Smooth muscle cell (in vitro differentiated cells): ENCODE measurements around the gene MAGI2. TPM values are rescaled to one million over a fixed set of nuclear protein-coding genes. Genes with fewer than 3 reads are reported as not detected.

Experiments used
- DNase-seq: peaks from one replicate; lab custom pipeline; 2025; ENCODE audit not compliant: unreplicated experiment; lab: John Stamatoyannopoulos, UW
- H2AFZ ChIP-seq: fragments of 200-600 bp; sonication (generic); 2 replicates; pipeline ENCODE4 v1.6.0; 2016; ENCODE audit warnings: antibody characterized with exemption, low read depth, mild to moderate bottlenecking
- H3F3A ChIP-seq: fragments of 200-600 bp; sonication (generic); 2 replicates; pipeline ENCODE4 v1.6.0; 2017; ENCODE audit warnings: antibody characterized with exemption, low read depth
- H3K27ac ChIP-seq: fragments of 200-600 bp; sonication (generic); 2 replicates; pipeline ENCODE4 v1.5.1; 2016; ENCODE audit warnings: low read depth, mild to moderate bottlenecking
- H3K27me3 ChIP-seq: fragments of 200-600 bp; sonication (generic); 2 replicates; pipeline ENCODE4 v1.6.1; 2016; ENCODE audit warnings: low read depth, mild to moderate bottlenecking
- H3K36me3 ChIP-seq: fragments of 200-600 bp; sonication (generic); 2 replicates; pipeline ENCODE4 v1.5.1; 2016; ENCODE audit warnings: low read depth
- H3K4me1 ChIP-seq: fragments of 200-600 bp; sonication (generic); 2 replicates; pipeline ENCODE4 v1.5.1; 2016; ENCODE audit warnings: low read depth
- H3K4me2 ChIP-seq: fragments of 200-600 bp; sonication (generic); 2 replicates; pipeline ENCODE4 v1.6.0; 2016; ENCODE audit warnings: mild to moderate bottlenecking
- H3K4me3 ChIP-seq: fragments of 200-600 bp; sonication (generic); 2 replicates; pipeline ENCODE4 v1.5.1; 2016; ENCODE audit warnings: mild to moderate bottlenecking
- H3K79me2 ChIP-seq: fragments of 200-600 bp; sonication (generic); 2 replicates; pipeline ENCODE4 v1.6.0; 2016; ENCODE audit warnings: low read depth, mild to moderate bottlenecking
- H3K9ac ChIP-seq: fragments of 200-600 bp; sonication (generic); 2 replicates; pipeline ENCODE4 v1.6.0; 2016; ENCODE audit warnings: low read depth
- H3K9me3 ChIP-seq: fragments of 200-600 bp; sonication (generic); replicated peaks from 2 replicates; pipeline ENCODE4 v1.5.1; 2016; ENCODE audit warnings: low read depth
- H4K20me1 ChIP-seq: fragments of 200-600 bp; sonication (generic); 2 replicates; pipeline ENCODE4 v1.6.0; 2016; ENCODE audit warnings: low read depth
- WGBS: methylation state at CpG from one replicate; pipeline ENCODE4 v1.1.7; 2016; ENCODE audit warnings: low lambda C conversion rate; 5-methylcytosine and 5-hydroxymethylcytosine counted together
- polyA plus RNA-seq: library from polyadenylated mRNA; unstranded; fragments of >200 nt; fragmentation: Nextera tagmentation; extraction: Ambion mirVana; gene quantifications from 2 replicates; pipeline ENCODE4 v1.2.1, GENCODE V29; 2016
- total RNA-seq: library from RNA; depleted of rRNA; stranded (reverse); fragments of >200 nt; gene quantifications from 2 replicates; pipeline ENCODE4 v1.2.3, GENCODE V29; 2014
- TF ChIP-seq, protein P1 (sequence below): fragments of 200-600 bp; sonication (generic); IDR thresholded peaks from 2 replicates; pipeline ENCODE4 v1.5.1; 2017; ENCODE audit warnings: borderline replicate concordance, mild to moderate bottlenecking, antibody characterized with exemption; ENCODE audit not compliant: insufficient read depth, poor library complexity, severe bottlenecking

Gene MAGI2
- total and polyA plus RNA-seq, 2 experiments from 2014 or later, result 3.4 to 10.7 TPM

- TF ChIP-seq, protein P1, sequence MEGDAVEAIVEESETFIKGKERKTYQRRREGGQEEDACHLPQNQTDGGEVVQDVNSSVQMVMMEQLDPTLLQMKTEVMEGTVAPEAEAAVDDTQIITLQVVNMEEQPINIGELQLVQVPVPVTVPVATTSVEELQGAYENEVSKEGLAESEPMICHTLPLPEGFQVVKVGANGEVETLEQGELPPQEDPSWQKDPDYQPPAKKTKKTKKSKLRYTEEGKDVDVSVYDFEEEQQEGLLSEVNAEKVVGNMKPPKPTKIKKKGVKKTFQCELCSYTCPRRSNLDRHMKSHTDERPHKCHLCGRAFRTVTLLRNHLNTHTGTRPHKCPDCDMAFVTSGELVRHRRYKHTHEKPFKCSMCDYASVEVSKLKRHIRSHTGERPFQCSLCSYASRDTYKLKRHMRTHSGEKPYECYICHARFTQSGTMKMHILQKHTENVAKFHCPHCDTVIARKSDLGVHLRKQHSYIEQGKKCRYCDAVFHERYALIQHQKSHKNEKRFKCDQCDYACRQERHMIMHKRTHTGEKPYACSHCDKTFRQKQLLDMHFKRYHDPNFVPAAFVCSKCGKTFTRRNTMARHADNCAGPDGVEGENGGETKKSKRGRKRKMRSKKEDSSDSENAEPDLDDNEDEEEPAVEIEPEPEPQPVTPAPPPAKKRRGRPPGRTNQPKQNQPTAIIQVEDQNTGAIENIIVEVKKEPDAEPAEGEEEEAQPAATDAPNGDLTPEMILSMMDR, result no peak
- H4K20me1 ChIP-seq, result no peaks in the 10 kb centered on the region
- no peaks in the 10 kb centered on the region for H3K79me2 ChIP-seq
- no peaks in the 10 kb centered on the region for H3K36me3 ChIP-seq
- DNase-seq, result no peak
- H3F3A ChIP-seq, result no peaks in the 10 kb centered on the region
- H3K4me3 ChIP-seq, result no peak overlapping the region
- no peaks in the 10 kb centered on the region for H3K27me3 ChIP-seq
- no peak overlapping the region for H2AFZ ChIP-seq
- 78% methylated on average over 1 of the region's 1 CpG for WGBS
- H3K4me1 ChIP-seq, result no peaks in the 10 kb centered on the region
- no peak overlapping the region for H3K4me2 ChIP-seq
- H3K27ac ChIP-seq, result no peak overlapping the region
- no peak overlapping the region for H3K9ac ChIP-seq
- no peaks in the 10 kb centered on the region for H3K9me3 ChIP-seq
Measured at GRCh38 chr7:78845155-78845554, 608.3 kb downstream of the MAGI2 start.

DNA sequence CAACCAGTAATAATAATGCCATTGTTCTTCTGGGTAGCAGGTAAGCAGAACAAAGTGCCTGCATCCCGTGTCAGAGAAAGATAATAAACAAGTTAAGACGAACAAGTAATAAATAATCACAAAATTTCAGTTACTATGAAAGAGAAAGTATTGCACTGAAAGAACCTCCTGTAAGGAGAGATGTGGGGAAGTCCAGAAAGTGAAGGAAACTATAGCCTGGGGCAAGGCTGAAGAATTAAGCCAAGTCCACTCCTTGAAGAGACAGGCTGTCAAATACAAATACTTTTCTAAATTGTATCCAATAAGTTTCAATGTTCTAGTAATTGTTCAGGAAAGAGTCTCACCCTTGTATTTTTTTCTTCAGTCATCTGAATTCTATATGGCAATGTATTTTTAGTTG, 611.4 kb downstream of the MAGI2 start:
- no peak overlapping the region for H3K9ac ChIP-seq
- no peaks in the 10 kb centered on the region for H3K79me2 ChIP-seq
- 45% methylated on average over 2 of the region's 2 CpGs for WGBS
- no peak overlapping the region for H3K4me2 ChIP-seq
- no peak overlapping the region for H2AFZ ChIP-seq
- TF ChIP-seq, protein P1, result no peak
- H3K27me3 ChIP-seq, result no peaks in the 10 kb centered on the region
- H3K9me3 ChIP-seq, result no peaks in the 10 kb centered on the region
- H3K27ac ChIP-seq, result no peak overlapping the region
- H3K4me3 ChIP-seq, result no peak overlapping the region
- H3K36me3 ChIP-seq, result no peaks in the 10 kb centered on the region
- H3F3A ChIP-seq, result no peaks in the 10 kb centered on the region
- H3K4me1 ChIP-seq, result no peaks in the 10 kb centered on the region
- no peak for DNase-seq
- H4K20me1 ChIP-seq, result no peaks in the 10 kb centered on the region

DNA sequence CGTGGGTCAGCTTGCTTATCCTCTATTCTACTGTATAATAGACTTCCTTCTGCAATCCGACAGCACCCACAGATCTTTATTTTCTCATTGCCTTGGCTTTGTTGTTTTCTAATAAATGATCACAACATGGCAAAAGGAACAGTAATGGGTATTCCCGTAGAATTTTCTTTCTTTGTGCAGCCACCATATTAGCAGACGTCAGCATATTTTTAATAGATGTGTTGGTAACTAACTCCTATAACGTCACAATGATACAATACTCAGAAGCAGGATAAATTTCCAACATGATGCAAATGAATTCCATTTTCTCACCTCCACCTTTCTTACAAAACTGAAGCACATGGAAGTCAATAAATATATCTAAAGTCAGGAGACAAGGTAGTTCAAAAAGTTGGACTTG, 617.6 kb downstream of the MAGI2 start:
- Histone ChIP-seq H3F3A (no peaks in the 10 kb centered on the region), H3K36me3 (no peaks in the 10 kb centered on the region), H3K4me3 (no peak overlapping the region), H3K4me1 (no peaks in the 10 kb centered on the region), H3K27me3 (no peaks in the 10 kb centered on the region), H3K9ac (no peak overlapping the region), H3K4me2 (no peak overlapping the region), H4K20me1 (no peaks in the 10 kb centered on the region), H3K27ac (no peak overlapping the region), H3K9me3 (no peaks in the 10 kb centered on the region), H3K79me2 (no peaks in the 10 kb centered on the region), H2AFZ (no peak overlapping the region)
- WGBS, result 93% methylated on average over 5 of the region's 5 CpGs
- TF ChIP-seq, protein P1, result no peak
- no peak for DNase-seq

GRCh38 chr7:78828317-78828716, 625.1 kb downstream of the MAGI2 start:
- H3K9ac ChIP-seq, result no peak overlapping the region
- WGBS, result 83% methylated on average over 1 of the region's 1 CpG
- H3K27me3 ChIP-seq, result no peaks in the 10 kb centered on the region
- H3K27ac ChIP-seq, result no peak overlapping the region
- H3K4me1 ChIP-seq, result no peaks in the 10 kb centered on the region
- DNase-seq, result no peak
- H3K4me2 ChIP-seq, result no peak overlapping the region
- H3K4me3 ChIP-seq, result no peak overlapping the region
- TF ChIP-seq, protein P1, result no peak
- no peaks in the 10 kb centered on the region for H4K20me1 ChIP-seq
- no peaks in the 10 kb centered on the region for H3F3A ChIP-seq
- H3K9me3 ChIP-seq, result no peaks in the 10 kb centered on the region
- H3K79me2 ChIP-seq, result no peaks in the 10 kb centered on the region
- H2AFZ ChIP-seq, result no peak overlapping the region
- H3K36me3 ChIP-seq, result no peaks in the 10 kb centered on the region
